Activated CD8-positive, alpha-beta T cell treated with anti-CD3 and anti-CD28 coated beads for 36 hours (primary cell): ENCODE measurements around the gene HNF4A. TPM values are rescaled to one million over a fixed set of nuclear protein-coding genes. Genes with fewer than 3 reads are reported as not detected.

Experiments used
- ATAC-seq: fragments of 200-7000 bp; cut with Tn5 transposase; one replicate; pipeline ENCODE4 v1.10.0; 2021; ENCODE audit warnings: mild to moderate bottlenecking, moderate library complexity
- CTCF ChIA-PET: fragments of 350-600 bp; sonication (Branson Sonifier 250); formaldehyde crosslinking; loops from one replicate; lab custom pipeline; 2021; ENCODE audit warnings: antibody characterized with exemption; lab: Charles Lee
- POLR2A ChIA-PET: fragments of 350-600 bp; sonication (Branson Sonifier 250); formaldehyde crosslinking; loops from one replicate; lab custom pipeline; 2021; ENCODE audit warnings: antibody characterized with exemption; lab: Charles Lee
- DNase-seq: peaks from one replicate; pipeline ENCODE4 v3.0.0-alpha.2; 2020
- H3K27ac Mint-ChIP-seq: one replicate; pipeline ENCODE4 v1.8.0; 2021; ENCODE audit warnings: mild to moderate bottlenecking, mixed read lengths
- H3K27me3 Mint-ChIP-seq: one replicate; pipeline ENCODE4 v1.8.0; 2021; ENCODE audit warnings: mixed read lengths
- H3K36me3 Mint-ChIP-seq: one replicate; pipeline ENCODE4 v1.8.0; 2021; ENCODE audit warnings: low read depth, mixed read lengths
- H3K4me1 Mint-ChIP-seq: one replicate; pipeline ENCODE4 v1.8.0; 2021; ENCODE audit warnings: low read depth, mixed read lengths
- H3K4me3 Mint-ChIP-seq: one replicate; pipeline ENCODE4 v1.8.0; 2021; ENCODE audit warnings: mild to moderate bottlenecking, moderate library complexity, mixed read lengths
- H3K9me3 Mint-ChIP-seq: one replicate; pipeline ENCODE4 v1.8.0; 2021; ENCODE audit warnings: mixed read lengths
- CTCF ChIP-seq: fragments of 200-600 bp; IDR thresholded peaks from one replicate; pipeline ENCODE4 v1.8.0; 2022; ENCODE audit warnings: antibody characterized with exemption, mild to moderate bottlenecking
- intact Hi-C: fragments of 100-400 bp; cut with micrococcal nuclease; formaldehyde crosslinking; loops from one replicate; pipeline ENCODE4 v1.10.0; 2022
- total RNA-seq, 2 experiments: library from RNA; stranded (reverse); gene quantifications; one replicate each; pipeline ENCODE4 v1.2.3, GENCODE V29; 2021

Gene HNF4A
- total RNA-seq, 2 experiments from 2014 or later: not detected

GRCh38 chr20:44392776-44393607 lies 37.5 kb downstream of the HNF4A start:
- no peaks in the 10 kb centered on the region for H3K9me3 Mint-ChIP-seq
- ChIA-PET POLR2A (no interaction called here), CTCF (interaction anchor here (1.5 kb wide), 1 partner anchor 217 kb away, joined by 3 read pairs; no protein-coding TSS in a partner anchor)
- H3K27ac Mint-ChIP-seq: no peak overlapping the region
- H3K27me3 Mint-ChIP-seq: peaks cover 5% of the 10 kb centered on the region
- intact Hi-C loops: no loop called here
- H3K4me3 Mint-ChIP-seq: no peak overlapping the region
- H3K36me3 Mint-ChIP-seq: no peaks in the 10 kb centered on the region
- DNase-seq (no peak), ATAC-seq (no peak)
- TF ChIP-seq CTCF: no peak
- H3K4me1 Mint-ChIP-seq: peaks cover 2% of the 10 kb centered on the region

- TF ChIP-seq CTCF: no peak
- ChIA-PET POLR2A (no interaction called here), CTCF (interaction anchor here (1.5 to 2.2 kb wide), 2 partner anchors 9 to 217 kb away, joined by 3 to 7 read pairs; no protein-coding TSS in a partner anchor)
- H3K9me3 Mint-ChIP-seq: no peaks in the 10 kb centered on the region
- no peaks in the 10 kb centered on the region for H3K4me1 Mint-ChIP-seq
- H3K36me3 Mint-ChIP-seq: no peaks in the 10 kb centered on the region
- no peak overlapping the region for H3K4me3 Mint-ChIP-seq
- peaks cover 3% of the 10 kb centered on the region for H3K27me3 Mint-ChIP-seq
- no peak for DNase-seq
- no peak for ATAC-seq
- no peak overlapping the region for H3K27ac Mint-ChIP-seq
- intact Hi-C loops: no loop called here
These were observed 38.3 kb downstream of the HNF4A start for GRCh38 chr20:44393608-44394451.

GRCh38 chr20:44394452-44394701 lies 38.9 kb downstream of the HNF4A start:
- intact Hi-C loops: no loop called here
- ChIA-PET POLR2A (no interaction called here), CTCF (interaction anchor here (1.2 to 2.2 kb wide), 4 partner anchors 10 to 291 kb away, joined by 3 to 7 read pairs (median 3); partner anchors contain the start of gene FITM2)
- H3K36me3 Mint-ChIP-seq: no peaks in the 10 kb centered on the region
- ATAC-seq (no peak), DNase-seq (no peak)
- H3K9me3 Mint-ChIP-seq: no peaks in the 10 kb centered on the region
- peaks cover 3% of the 10 kb centered on the region for H3K27me3 Mint-ChIP-seq
- H3K4me1 Mint-ChIP-seq: no peaks in the 10 kb centered on the region
- H3K27ac Mint-ChIP-seq: no peak overlapping the region
- no peak for TF ChIP-seq CTCF
- no peak overlapping the region for H3K4me3 Mint-ChIP-seq

- Mint-ChIP-seq H3K36me3 (no peaks in the 10 kb centered on the region), H3K4me1 (no peaks in the 10 kb centered on the region), H3K27me3 (no peaks in the 10 kb centered on the region), H3K27ac (no peak overlapping the region), H3K9me3 (no peaks in the 10 kb centered on the region), H3K4me3 (no peak overlapping the region)
- ChIA-PET CTCF (interaction anchor here (1.2 to 2.2 kb wide), 4 partner anchors 10 to 290 kb away, joined by 3 to 7 read pairs (median 3); partner anchors contain the start of gene FITM2), POLR2A (no interaction called here)
- no peak for TF ChIP-seq CTCF
- ATAC-seq (no peak), DNase-seq (no peak)
- intact Hi-C loops: no loop called here
These were observed 39.4 kb downstream of the HNF4A start for GRCh38 chr20:44394702-44395460.
